Lung (tissue), 12 donors: Measurements from ENCODE around the gene TFF3. TPM values are rescaled to one million over a fixed set of nuclear protein-coding genes. Genes with fewer than 3 reads are reported as not detected.

Experiments used
- ATAC-seq: fragments of 200-7000 bp; cut with Tn5 transposase; one replicate; pipeline ENCODE4 v1.9.1; 2020; ENCODE audit warnings: moderate number of reproducible peaks; ENCODE audit not compliant: insufficient read depth, low FRiP score
- DNase-seq, 3 donors: peaks; one replicate each; pipeline ENCODE4 v3.0.0-alpha.2; 2013 to 2017
- H3K27ac ChIP-seq, 2 donors: one replicate each; pipeline ENCODE4 v1.5.1; 2013; ENCODE audit warnings: mild to moderate bottlenecking in 2 of 2, moderate library complexity in 2 of 2, control low read depth in 1 of 2, inconsistent platforms in 1 of 2, low read depth in 1 of 2, low read length in 1 of 2
- H3K27me3 ChIP-seq, 3 donors: one replicate each; pipeline ENCODE4 v1.5.1; 2013; ENCODE audit warnings: low read length in 2 of 3; ENCODE audit not compliant: control insufficient read depth in 3 of 3, insufficient read depth in 3 of 3
- H3K36me3 ChIP-seq, 4 donors: one replicate each; pipeline ENCODE4 v1.5.1; 2013; ENCODE audit warnings: low read length in 4 of 4, mild to moderate bottlenecking in 1 of 4, moderate library complexity in 1 of 4; ENCODE audit not compliant: control insufficient read depth in 4 of 4, insufficient read depth in 4 of 4
- H3K4me1 ChIP-seq, 5 donors: one replicate each; pipeline ENCODE4 v1.5.1; 2013; ENCODE audit warnings: low read length in 5 of 5, mild to moderate bottlenecking in 2 of 5, moderate library complexity in 1 of 5; ENCODE audit not compliant: control insufficient read depth in 5 of 5, insufficient read depth in 5 of 5
- H3K4me3 ChIP-seq: one replicate; pipeline ENCODE4 v1.5.1; 2013; ENCODE audit warnings: mild to moderate bottlenecking, control low read depth, moderate library complexity
- H3K9ac ChIP-seq, 2 donors: one replicate each; pipeline ENCODE4 v1.5.1; 2013; ENCODE audit warnings: low read length in 2 of 2, control low read depth in 1 of 2; ENCODE audit not compliant: insufficient read depth in 1 of 2
- H3K9me3 ChIP-seq, 4 donors: one replicate each; pipeline ENCODE4 v1.5.1; 2013; ENCODE audit warnings: low read length in 3 of 4, mild to moderate bottlenecking in 1 of 4, moderate library complexity in 1 of 4; ENCODE audit not compliant: control insufficient read depth in 4 of 4, insufficient read depth in 3 of 4
- WGBS, 2 donors: extraction: QIAGEN DNeasy Blood & Tissue Kit; methylation state at CpG; one replicate each; pipeline ENCODE4 v1.1.7; 2013; 5-methylcytosine and 5-hydroxymethylcytosine counted together
- polyA plus RNA-seq, 2 donors: library from polyadenylated mRNA; stranded (reverse); fragments of 200-250 nt; gene quantifications; one replicate each; pipeline ENCODE4 v1.2.1, GENCODE V29; 2013
- total RNA-seq, 2 donors: library from RNA; depleted of rRNA in 1 of 2; stranded (reverse); fragments of >200 nt in 1 of 2; gene quantifications; one replicate each; pipeline ENCODE4 v1.2.1, GENCODE V29; 2014 to 2021
- TF ChIP-seq, protein P1 (sequence below): IDR thresholded peaks from 2 replicates; pipeline ENCODE4 v1.5.1; 2012; ENCODE audit warnings: mild to moderate bottlenecking; ENCODE audit errors: control extremely low read depth, extremely low read depth
- donor health status: control.
- donor health status: control.
- donor health status: Bipolar disorder and iron deficiency.
- donor health status: healthy.
- donor health status: DM: yes; HTN: yes; CAD: no.

The TFF3 gene
- total and polyA plus RNA-seq, 4 donors: 23.9 to 54.0 (median 34.3) TPM

DNA sequence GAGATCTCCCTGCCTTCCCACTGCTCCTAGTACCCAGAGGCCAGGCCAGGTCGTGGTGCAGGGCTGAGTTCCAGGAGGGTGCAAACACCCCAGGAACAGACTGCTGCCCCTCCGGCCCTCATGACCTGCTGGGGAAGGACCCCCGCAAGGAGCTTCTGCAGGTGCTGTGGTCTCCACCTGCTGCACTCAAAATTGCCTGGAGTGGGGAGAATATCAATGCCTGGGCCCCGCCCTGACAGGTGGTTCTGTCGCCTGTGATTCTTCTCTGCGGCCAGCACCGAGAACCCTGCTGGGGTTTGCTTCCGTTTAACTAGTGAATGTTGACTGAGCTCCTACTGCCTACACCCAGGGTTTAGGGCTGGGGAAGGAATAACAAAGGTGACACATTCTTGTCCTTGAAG is 2.1 kb upstream of the TFF3 start:
- no peak overlapping the region for H3K4me3 ChIP-seq
- TF ChIP-seq, protein P1, sequence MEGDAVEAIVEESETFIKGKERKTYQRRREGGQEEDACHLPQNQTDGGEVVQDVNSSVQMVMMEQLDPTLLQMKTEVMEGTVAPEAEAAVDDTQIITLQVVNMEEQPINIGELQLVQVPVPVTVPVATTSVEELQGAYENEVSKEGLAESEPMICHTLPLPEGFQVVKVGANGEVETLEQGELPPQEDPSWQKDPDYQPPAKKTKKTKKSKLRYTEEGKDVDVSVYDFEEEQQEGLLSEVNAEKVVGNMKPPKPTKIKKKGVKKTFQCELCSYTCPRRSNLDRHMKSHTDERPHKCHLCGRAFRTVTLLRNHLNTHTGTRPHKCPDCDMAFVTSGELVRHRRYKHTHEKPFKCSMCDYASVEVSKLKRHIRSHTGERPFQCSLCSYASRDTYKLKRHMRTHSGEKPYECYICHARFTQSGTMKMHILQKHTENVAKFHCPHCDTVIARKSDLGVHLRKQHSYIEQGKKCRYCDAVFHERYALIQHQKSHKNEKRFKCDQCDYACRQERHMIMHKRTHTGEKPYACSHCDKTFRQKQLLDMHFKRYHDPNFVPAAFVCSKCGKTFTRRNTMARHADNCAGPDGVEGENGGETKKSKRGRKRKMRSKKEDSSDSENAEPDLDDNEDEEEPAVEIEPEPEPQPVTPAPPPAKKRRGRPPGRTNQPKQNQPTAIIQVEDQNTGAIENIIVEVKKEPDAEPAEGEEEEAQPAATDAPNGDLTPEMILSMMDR: no peak
- DNase-seq (no peak), ATAC-seq (no peak)
- 89 to 91% methylated on average over 8 of the region's 8 CpGs for WGBS, 2 donors
- no peaks in the 10 kb centered on the region for H3K27me3 ChIP-seq
- no peak overlapping the region for H3K9ac ChIP-seq
- H3K27ac ChIP-seq: no peak overlapping the region
- no peaks in the 10 kb centered on the region for H3K9me3 ChIP-seq
- peaks cover 0 to 17% (median 4%) of the 10 kb centered on the region in 5 donors for H3K4me1 ChIP-seq
- H3K36me3 ChIP-seq: no peaks in the 10 kb centered on the region

DNA sequence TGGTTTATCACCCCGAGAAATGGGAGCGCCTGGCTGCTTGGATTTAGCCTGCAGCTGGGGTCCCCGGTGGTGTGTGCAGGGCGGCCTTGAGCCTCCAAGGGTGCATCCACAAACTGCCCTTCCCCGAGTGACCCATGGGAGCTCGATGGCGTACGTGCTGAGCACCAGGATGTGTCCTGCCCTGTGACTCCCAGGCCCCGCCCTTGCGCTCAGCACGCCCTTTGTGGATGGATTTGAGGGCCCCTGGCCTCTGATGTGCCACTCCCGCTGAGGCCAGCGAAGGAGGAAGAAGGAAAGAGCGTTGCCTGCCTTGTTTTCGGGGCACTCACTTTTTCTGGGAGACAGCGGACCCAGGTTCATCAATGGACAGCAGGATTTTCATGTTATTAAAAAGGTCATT is 1.7 kb upstream of the TFF3 start:
- ATAC-seq: no peak
- Histone ChIP-seq H3K36me3 (no peaks in the 10 kb centered on the region), H3K4me1 (peaks cover 0 to 17% (median 4%) of the 10 kb centered on the region in 5 donors), H3K4me3 (no peak overlapping the region), H3K9me3 (no peaks in the 10 kb centered on the region), H3K27ac (no peak overlapping the region), H3K27me3 (no peaks in the 10 kb centered on the region), H3K9ac (no peak overlapping the region)
- DNase-seq: no peak
- WGBS, 2 donors: 91 to 93% methylated on average over 16 of the region's 16 CpGs
- TF ChIP-seq, protein P1: no peak

DNA sequence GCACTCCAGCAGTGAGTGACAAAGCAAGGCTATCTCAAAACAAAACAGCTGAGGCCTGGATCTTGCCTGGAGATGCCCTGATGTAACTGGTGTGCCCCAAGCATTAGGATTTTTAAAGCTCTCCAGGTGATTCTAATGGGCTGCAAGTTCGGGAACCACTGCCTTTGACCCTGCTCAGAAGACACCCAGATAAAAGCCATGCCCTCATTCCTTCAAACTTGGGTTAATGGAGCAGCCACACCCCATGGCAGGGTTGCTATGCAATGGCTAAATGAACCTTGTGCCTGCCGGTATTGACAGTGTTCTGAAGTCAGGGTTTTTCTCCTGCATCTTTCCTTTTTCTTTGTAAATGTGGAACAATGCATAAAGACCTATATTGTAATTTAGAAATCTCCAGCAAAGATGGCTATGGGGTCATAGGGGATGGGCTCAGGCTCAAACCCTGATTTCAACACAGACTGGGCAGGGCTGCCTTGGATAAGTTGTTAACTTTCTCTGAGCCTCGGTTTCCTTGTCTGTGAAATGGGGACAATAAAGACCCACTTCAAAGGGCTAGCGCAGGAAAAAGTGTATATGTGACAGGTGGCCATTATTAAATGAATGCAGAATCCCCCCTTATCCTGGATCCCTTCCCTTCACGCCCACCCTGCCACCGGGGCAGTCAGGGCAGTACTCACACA is 453 bp downstream of the TFF3 start:
- WGBS, 2 donors: 81 to 93% methylated on average over 6 of the region's 6 CpGs
- DNase-seq: no peak
- Histone ChIP-seq H3K4me3 (no peak overlapping the region), H3K9me3 (no peaks in the 10 kb centered on the region), H3K4me1 (peaks cover 0 to 21% (median 4%) of the 10 kb centered on the region in 5 donors), H3K27ac (no peak overlapping the region), H3K36me3 (no peaks in the 10 kb centered on the region), H3K9ac (no peak overlapping the region), H3K27me3 (no peaks in the 10 kb centered on the region)
- TF ChIP-seq, protein P1: no peak
- ATAC-seq: no peak
